Measurements from ENCODE around the gene AQR.
"Not testable (repeated sequence)": the region's sequence is repeated elsewhere in the genome, so short reads cannot be mapped to it uniquely, and the experiment has no call there.

The AQR gene

DNA sequence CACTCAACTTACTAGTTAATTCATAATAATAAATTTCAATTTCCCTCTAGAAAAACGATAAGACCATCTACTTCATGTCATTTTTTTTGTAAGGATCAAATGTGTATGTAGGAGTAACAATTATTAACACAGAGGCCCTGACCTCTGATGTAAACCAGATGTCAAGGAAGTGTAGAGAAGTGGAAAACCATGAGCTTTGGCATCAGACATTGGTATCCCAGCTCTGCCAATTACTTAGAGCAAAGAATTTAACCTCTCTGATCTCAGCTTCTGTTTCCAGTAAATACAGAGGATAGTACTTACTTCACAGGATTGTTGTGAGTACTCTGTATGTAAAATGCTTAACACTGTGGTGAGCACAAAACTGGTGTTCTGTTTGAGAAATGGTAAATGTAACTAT lies 17.5 kb downstream of the AQR start:
- DNase-seq = peak; percentile 33

GRCh38 chr15:34944936-34945335 lies 24.6 kb downstream of the AQR start:
- DNase-seq = no peak

DNA sequence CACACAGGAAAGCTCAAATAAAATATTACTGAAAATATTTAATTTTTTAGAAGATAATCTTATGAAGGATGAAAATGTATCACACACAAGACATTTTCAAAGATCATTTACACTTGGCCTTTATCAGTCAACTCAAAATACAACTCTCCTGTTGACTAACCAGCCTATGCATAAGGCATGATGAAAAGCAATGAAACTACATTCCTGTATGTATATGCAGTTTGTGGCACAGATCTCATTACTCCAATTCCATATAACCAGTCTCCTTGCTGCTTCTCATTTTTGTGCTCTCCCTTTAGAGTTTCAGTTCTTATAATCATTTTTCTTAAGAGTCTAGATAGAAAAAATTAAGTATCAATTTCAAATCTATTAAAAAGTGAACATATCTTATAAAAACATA lies 25.8 kb downstream of the AQR start:
- DNase-seq = no peak

GRCh38 chr15:34943264-34943663 lies 26.3 kb downstream of the AQR start:
- not testable (repeated sequence) for DNase-seq

DNA sequence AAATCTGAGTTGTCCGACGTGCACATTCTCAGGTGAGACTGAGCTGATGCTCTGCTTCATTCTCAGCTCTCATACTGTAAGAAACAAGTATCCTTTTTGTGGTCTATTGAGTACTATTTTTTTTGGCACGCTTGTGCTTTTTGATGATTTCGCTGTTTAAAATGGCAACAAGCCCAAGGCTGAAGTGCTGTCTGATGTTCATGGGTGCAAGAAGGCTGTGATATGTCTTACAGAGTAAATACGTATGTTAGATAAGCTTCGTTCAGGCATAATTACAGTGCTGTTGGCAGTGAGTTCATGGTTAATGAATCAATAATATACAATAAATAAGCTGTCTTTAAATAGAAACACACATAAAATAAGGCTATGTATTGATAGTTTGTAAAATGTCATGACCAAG lies 27.2 kb downstream of the AQR start:
- DNase-seq = no peak

GRCh38 chr15:34941831-34942230 lies 27.7 kb downstream of the AQR start:
- DNase-seq = no peak

- DNase-seq = no peak
Observed at GRCh38 chr15:34941185-34941698, 28.3 kb downstream of the AQR start.

- DNase-seq = no peak
Observed at GRCh38 chr15:34933432-34933975, 36.0 kb downstream of the AQR start.

DNA sequence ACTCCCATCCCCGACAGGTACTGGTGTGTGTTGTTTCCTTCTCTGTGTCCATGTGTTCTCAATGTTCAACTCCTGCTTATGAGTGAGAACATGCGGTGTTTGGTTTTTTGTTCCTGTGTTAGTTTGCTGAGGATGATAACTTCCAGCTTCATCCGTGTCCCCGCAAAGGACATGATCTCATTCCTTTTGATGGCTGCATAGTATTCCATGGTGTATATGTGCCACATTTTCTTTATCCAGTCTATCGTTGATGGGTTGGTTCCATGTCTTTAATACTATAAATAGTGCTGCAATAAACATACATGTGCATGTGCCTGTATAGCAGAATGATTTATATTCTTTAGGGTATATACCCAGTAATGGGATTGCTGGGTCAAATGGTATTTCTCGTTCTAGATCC lies 41.2 kb downstream of the AQR start:
- DNase-seq = not testable (repeated sequence)

- DNase-seq = no peak
Observed at GRCh38 chr15:34927726-34928125, 41.8 kb downstream of the AQR start.

DNA sequence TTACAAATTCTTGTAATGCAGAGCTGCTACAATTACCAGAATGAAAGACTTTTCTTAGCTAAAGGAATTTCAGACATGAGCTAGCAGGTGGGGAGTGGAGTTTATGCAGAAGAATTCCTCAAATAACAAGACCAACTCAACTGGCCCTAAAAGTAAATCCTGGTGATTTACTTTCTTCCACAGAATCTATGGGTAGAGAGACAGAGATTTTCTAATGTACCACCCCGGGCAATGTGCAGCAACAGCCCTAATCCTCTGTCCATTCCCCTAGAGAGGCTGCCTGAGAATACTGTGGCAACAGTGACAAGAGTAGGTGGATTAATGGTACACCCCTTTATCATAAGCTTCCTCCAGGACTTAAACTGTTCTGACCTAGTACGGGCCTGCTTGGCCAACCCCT lies 55.2 kb downstream of the AQR start:
- DNase-seq = no peak

DNA sequence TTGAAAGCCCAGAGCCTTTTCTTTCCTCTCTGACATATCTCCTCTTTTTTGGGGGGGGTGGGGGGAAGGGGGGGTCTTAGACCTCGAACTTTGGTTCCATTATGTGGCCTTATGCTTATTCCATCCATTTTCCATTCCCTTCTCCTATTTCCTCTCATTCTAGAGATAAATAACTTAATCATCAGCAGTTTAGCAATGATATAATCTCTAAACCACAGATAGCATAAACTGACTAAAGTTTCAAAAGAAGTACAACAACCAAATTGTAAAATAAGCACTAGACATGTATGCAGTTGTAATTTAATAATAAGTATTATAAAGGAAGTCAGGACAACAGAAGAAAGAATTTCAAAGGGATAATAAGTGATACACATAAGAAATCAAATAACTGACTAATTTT lies 64.5 kb downstream of the AQR start:
- no peak for DNase-seq

GRCh38 chr15:34904527-34904926 lies 65.0 kb downstream of the AQR start:
- no peak for DNase-seq

GRCh38 chr15:34900748-34901147 lies 68.8 kb downstream of the AQR start:
- DNase-seq = no peak

- DNase-seq = no peak
Observed at GRCh38 chr15:34896183-34896582, 73.4 kb downstream of the AQR start.

GRCh38 chr15:34893967-34894366 lies 75.6 kb downstream of the AQR start:
- DNase-seq = no peak

- DNase-seq = no peak
Observed at GRCh38 chr15:34892963-34893591, 76.5 kb downstream of the AQR start.

GRCh38 chr15:34890424-34890823 lies 79.1 kb downstream of the AQR start:
- no peak for DNase-seq

DNA sequence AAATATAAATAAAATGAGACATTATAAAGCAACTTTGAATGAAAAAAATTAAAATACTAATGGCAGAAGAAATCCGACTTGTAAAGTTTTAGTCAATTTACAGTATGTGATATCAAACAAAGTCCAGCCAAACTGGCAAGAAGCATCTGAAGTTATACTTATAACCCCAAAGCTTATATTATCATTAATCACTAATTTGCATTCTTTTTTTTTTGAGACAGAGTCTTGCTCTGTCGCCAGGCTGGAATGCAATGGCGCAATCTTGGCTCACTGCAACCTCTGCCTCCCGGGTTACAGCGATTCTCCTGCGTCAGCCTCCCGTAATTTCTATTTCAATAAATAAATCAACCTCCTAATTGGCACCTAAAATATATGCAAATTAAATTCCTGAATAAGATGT lies 80.1 kb downstream of the AQR start:
- peak; percentile 36 for DNase-seq

GRCh38 chr15:34886134-34886533 lies 83.4 kb downstream of the AQR start:
- DNase-seq = peak; percentile 23

DNA sequence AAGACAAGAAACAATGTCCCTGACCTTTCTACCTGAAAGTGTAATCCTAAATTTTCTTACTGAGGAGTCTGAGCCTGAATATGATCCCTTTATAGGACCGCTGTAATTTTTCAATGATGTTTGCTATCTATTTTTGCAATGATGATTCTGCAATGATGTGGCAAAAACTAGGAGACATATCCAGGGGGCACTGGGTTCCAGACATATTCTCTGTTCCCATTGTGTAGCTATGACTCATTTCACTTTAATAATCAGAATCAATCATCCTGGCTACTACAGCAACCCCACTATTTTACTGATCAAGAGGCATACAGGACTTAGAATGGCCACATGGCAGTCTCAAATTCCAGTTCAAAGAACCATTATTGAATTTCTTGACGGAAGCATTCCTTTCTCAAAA lies 85.9 kb downstream of the AQR start:
- peak; percentile 41 for DNase-seq

DNA sequence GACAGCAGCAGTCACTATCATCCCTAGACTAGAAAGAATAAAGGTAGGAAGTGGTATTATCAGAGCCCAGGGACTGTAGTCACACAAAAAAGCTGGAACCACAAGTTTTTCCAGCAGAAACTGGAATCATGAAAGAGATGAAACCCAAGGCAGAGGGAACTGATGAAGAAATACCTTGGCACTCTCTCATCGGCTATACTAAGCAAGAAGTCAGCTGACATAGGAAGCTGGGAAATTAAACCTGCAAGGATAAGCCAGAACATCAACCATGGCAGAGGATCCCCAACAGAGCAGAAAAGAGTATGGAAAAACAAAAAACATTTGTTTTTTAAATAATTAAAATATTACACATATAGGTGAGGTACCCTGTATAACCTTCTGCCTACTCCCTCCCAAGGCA lies 86.5 kb downstream of the AQR start:
- no peak for DNase-seq

DNA sequence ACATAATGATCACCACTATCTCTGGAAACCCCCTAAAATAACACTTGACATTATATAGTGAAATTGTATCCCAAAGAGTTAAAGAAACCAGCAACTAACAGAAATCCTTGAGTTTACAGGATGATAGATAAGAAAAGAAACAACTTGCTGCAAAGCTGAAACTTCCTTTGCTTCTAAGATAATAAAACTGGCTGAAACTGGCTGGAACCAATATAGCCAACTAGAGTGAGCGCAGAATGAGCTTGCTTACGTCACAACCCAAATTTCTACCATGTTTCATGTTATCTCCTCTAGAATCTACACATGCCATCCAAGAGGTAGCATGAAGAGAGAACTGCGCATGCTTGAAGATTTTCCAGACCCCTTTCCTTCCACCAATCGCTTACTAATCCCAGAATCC lies 90.4 kb downstream of the AQR start:
- DNase-seq = no peak

GRCh38 chr15:34876640-34877039 lies 92.9 kb downstream of the AQR start:
- no peak for DNase-seq

- no peak for DNase-seq
Observed at GRCh38 chr15:34869110-34869509, 100.4 kb downstream of the AQR start.

Measured in HCEC 1CT (cell line).